Measurements from ENCODE around the gene NHLH2. TPM values are rescaled to one million over a fixed set of nuclear protein-coding genes. Genes with fewer than 3 reads are reported as not detected.
A peak's percentile ranks its signal among the peaks of the same experiment; 100 is the strongest.

Gene NHLH2
- total RNA-seq, 1 donor from 2014 or later: not detected

GRCh38 chr1:115811140-115811828 lies 29.6 kb downstream of the NHLH2 start:
- DNase-seq (ENCODE audit: missing footprints) (no peak), ATAC-seq (peak; percentile 21)
- intact Hi-C loops (cut with DNase I): loop anchor here (10.0 kb wide), 1 partner anchor 314 kb away; no protein-coding TSS in a partner anchor

- intact Hi-C loops (cut with DNase I): loop anchor here (10.0 kb wide), 1 partner anchor 314 kb away; no protein-coding TSS in a partner anchor
- ATAC-seq (peak; percentile 41), DNase-seq (ENCODE audit: missing footprints) (no peak)
Measured at GRCh38 chr1:115810609-115811008, 30.3 kb downstream of the NHLH2 start.

GRCh38 chr1:115809847-115810246 lies 31.1 kb downstream of the NHLH2 start:
- intact Hi-C loops (cut with DNase I): loop anchor here (5.0 to 10.0 kb wide), 3 partner anchors 172 to 687 kb away; no protein-coding TSS in a partner anchor
- DNase-seq (ENCODE audit: missing footprints): no peak
- no peak for ATAC-seq

GRCh38 chr1:115809076-115809475 lies 31.9 kb downstream of the NHLH2 start:
- intact Hi-C loops (cut with DNase I): loop anchor here (5.0 kb wide), 2 partner anchors 173 to 688 kb away; no protein-coding TSS in a partner anchor
- DNase-seq (ENCODE audit: missing footprints): no peak
- ATAC-seq: no peak

GRCh38 chr1:115807723-115808122 lies 33.2 kb downstream of the NHLH2 start:
- no peak for DNase-seq (ENCODE audit: missing footprints)
- ATAC-seq: peak; percentile 65
- intact Hi-C loops (cut with DNase I): loop anchor here (2.0 to 5.0 kb wide), 3 partner anchors 175 to 690 kb away; no protein-coding TSS in a partner anchor

- ATAC-seq (no peak), DNase-seq (ENCODE audit: missing footprints) (no peak)
- intact Hi-C loops (cut with DNase I): loop anchor here (5.0 kb wide), 2 partner anchors 177 to 692 kb away; no protein-coding TSS in a partner anchor
Measured at GRCh38 chr1:115805597-115805996, 35.3 kb downstream of the NHLH2 start.

GRCh38 chr1:115802416-115802815 lies 38.5 kb downstream of the NHLH2 start:
- intact Hi-C loops (cut with DNase I): no loop called here
- ATAC-seq: no peak
- DNase-seq (ENCODE audit: missing footprints): no peak

GRCh38 chr1:115797486-115797885 lies 43.4 kb downstream of the NHLH2 start:
- intact Hi-C loops (cut with DNase I): no loop called here
- DNase-seq (ENCODE audit: missing footprints): no peak
- no peak for ATAC-seq

- DNase-seq (ENCODE audit: missing footprints) (no peak), ATAC-seq (no peak)
- intact Hi-C loops (cut with DNase I): no loop called here
Measured at GRCh38 chr1:115796897-115797296, 44.0 kb downstream of the NHLH2 start.

- DNase-seq (ENCODE audit: missing footprints): no peak
- intact Hi-C loops (cut with DNase I): no loop called here
Measured at GRCh38 chr1:115796036-115796435, 44.9 kb downstream of the NHLH2 start.

GRCh38 chr1:115794976-115795639 lies 45.8 kb downstream of the NHLH2 start:
- DNase-seq (ENCODE audit: missing footprints): no peak
- ATAC-seq: no peak
- intact Hi-C loops (cut with DNase I): no loop called here

More at GRCh38 chr1:115796036-115796435, 44.9 kb downstream of the NHLH2 start:
- ATAC-seq: no peak

- DNase-seq (ENCODE audit: missing footprints) (no peak), ATAC-seq (peak; percentile 73)
Measured at GRCh38 chr1:115793162-115793561, 47.8 kb downstream of the NHLH2 start.

GRCh38 chr1:115791816-115792215 lies 49.1 kb downstream of the NHLH2 start:
- ATAC-seq (no peak), DNase-seq (ENCODE audit: missing footprints) (no peak)
- intact Hi-C loops (cut with DNase I): no loop called here

More at GRCh38 chr1:115793162-115793561, 47.8 kb downstream of the NHLH2 start:
- intact Hi-C loops (cut with DNase I): no loop called here

GRCh38 chr1:115790846-115791245 lies 50.1 kb downstream of the NHLH2 start:
- intact Hi-C loops (cut with DNase I): no loop called here
- no peak for DNase-seq (ENCODE audit: missing footprints)
- no peak for ATAC-seq

GRCh38 chr1:115790356-115790755 lies 50.6 kb downstream of the NHLH2 start:
- intact Hi-C loops (cut with DNase I): no loop called here
- DNase-seq (ENCODE audit: missing footprints): no peak

More at GRCh38 chr1:115790356-115790755, 50.6 kb downstream of the NHLH2 start:
- no peak for ATAC-seq

Other genes starting within 250 kb of the NHLH2 start
- 6.5 TPM for gene VANGL1, start 199.2 kb downstream of the NHLH2 start, total RNA-seq
- 912 TPM for gene CASQ2, start 72.4 kb downstream of the NHLH2 start, total RNA-seq
- 10.3 TPM for gene SLC22A15, start 135.4 kb upstream of the NHLH2 start, total RNA-seq

Measured in Right ventricle myocardium inferior (tissue), 1 donor.